K562 (cell line): ENCODE measurements around the gene MED16. TPM values are rescaled to one million over a fixed set of nuclear protein-coding genes. Genes with fewer than 3 reads are reported as not detected.

Experiments used
- ADNP ChIP-seq: fragments of 200-800 bp; sonication (Bioruptor generic); IDR thresholded peaks from 2 replicates; pipeline ENCODE4 v1.6.1; 2016; ENCODE audit warnings: missing genetic modification characterization, missing compliant biosample characterization
- ATF3 ChIP-seq, 2 experiments: fragments of 450-650 bp in 1 of 2; sonication (generic) in 1 of 2; formaldehyde crosslinking in 1 of 2; IDR thresholded peaks in 1 of 2; conservative IDR thresholded peaks in 1 of 2; 2 replicates each; pipeline versions ENCODE4 v1.6.1 to v1.8.1; 2016 to 2023; ENCODE audit warnings: mild to moderate bottlenecking in 2 of 2, moderate library complexity in 2 of 2, inconsistent platforms in 1 of 2, missing genetic modification reagents in 1 of 2
- CBX2 ChIP-seq: fragments of 200-600 bp; sonication (generic); IDR thresholded peaks from one replicate; pipeline ENCODE4 v1.6.1; 2012; ENCODE audit warnings: mild to moderate bottlenecking, low read length, inconsistent platforms; ENCODE audit not compliant: insufficient read depth, poor library complexity, severe bottlenecking
- E2F6 ChIP-seq, 2 experiments: IDR thresholded peaks; 2 replicates each; pipeline ENCODE4 v1.6.1; 2011; ENCODE audit warnings: borderline replicate concordance in 1 of 2, control low read depth in 1 of 2, low read depth in 1 of 2, low read length in 1 of 2, mild to moderate bottlenecking in 1 of 2, mixed read lengths in 1 of 2, moderate library complexity in 1 of 2; ENCODE audit not compliant: insufficient read depth in 1 of 2, insufficient read length in 1 of 2, poor library complexity in 1 of 2, severe bottlenecking in 1 of 2; ENCODE audit errors: extremely low read depth in 1 of 2
- ELF4 ChIP-seq: fragments of 450-650 bp; formaldehyde crosslinking; IDR thresholded peaks from 2 replicates; pipeline ENCODE4 v1.4.0; 2022; ENCODE audit warnings: missing genetic modification characterization
- ETV5 ChIP-seq: sonication (generic); formaldehyde crosslinking; IDR thresholded peaks from 2 replicates; pipeline ENCODE4 v1.4.0; 2020; ENCODE audit warnings: low read depth, mild to moderate bottlenecking, missing genetic modification reagents
- FOXA1 ChIP-seq: fragments of 450-650 bp; IDR thresholded peaks from 2 replicates; pipeline ENCODE4 v1.6.1; 2016; ENCODE audit warnings: mild to moderate bottlenecking, borderline replicate concordance
- GATA2 ChIP-seq: sonication (generic); formaldehyde crosslinking; IDR thresholded peaks from 2 replicates; pipeline ENCODE4 v1.4.0; 2020; ENCODE audit warnings: mild to moderate bottlenecking, missing genetic modification reagents
- HMG20A ChIP-seq: fragments of 450-650 bp; formaldehyde crosslinking; conservative IDR thresholded peaks from 2 replicates; pipeline ENCODE4 v1.4.0; 2020; ENCODE audit warnings: mild to moderate bottlenecking, mixed read lengths
- JUN ChIP-seq, 2 experiments: sonication (generic) in 1 of 2; formaldehyde crosslinking in 1 of 2; IDR thresholded peaks; 2 replicates each; pipeline versions ENCODE4 v1.6.1 to v1.8.0; 2012 to 2022; ENCODE audit warnings: borderline replicate concordance in 2 of 2, mild to moderate bottlenecking in 2 of 2, improper control_type of control experiment in 1 of 2, low read depth in 1 of 2, low read length in 1 of 2, missing genetic modification reagents in 1 of 2
- KLF1 ChIP-seq: fragments of 450-650 bp; IDR thresholded peaks from 2 replicates; pipeline ENCODE4 v1.6.1; 2016; ENCODE audit warnings: missing genetic modification characterization, missing compliant biosample characterization
- MCM5 ChIP-seq: fragments of 450-650 bp; IDR thresholded peaks from 2 replicates; pipeline ENCODE4 v1.6.1; 2016; ENCODE audit warnings: low read depth
- MTA3 ChIP-seq: fragments of 450-650 bp; formaldehyde crosslinking; IDR thresholded peaks from 2 replicates; pipeline ENCODE4 v1.6.1; 2017; ENCODE audit warnings: mild to moderate bottlenecking, borderline replicate concordance
- NEUROD1 ChIP-seq: fragments of 150-350 bp; IDR thresholded peaks from 2 replicates; pipeline ENCODE4 v1.6.1; 2014; ENCODE audit warnings: borderline replicate concordance, low read length, low read depth; ENCODE audit not compliant: partially characterized antibody
- PHB ChIP-seq: fragments of 250-450 bp; sonication (Bioruptor Pico); IDR thresholded peaks from 2 replicates; pipeline ENCODE4 v1.5.0; 2021
- POLR2AphosphoS5 ChIP-seq: IDR thresholded peaks from 2 replicates; pipeline ENCODE4 v1.6.1; 2011; ENCODE audit warnings: mild to moderate bottlenecking, low read depth, low read length, moderate library complexity; ENCODE audit not compliant: control insufficient read depth, insufficient read depth
- POLR2G ChIP-seq: fragments of 200-400 bp; formaldehyde crosslinking; IDR thresholded peaks from 2 replicates; pipeline ENCODE4 v1.6.1; 2017; ENCODE audit warnings: low read depth, mild to moderate bottlenecking, antibody characterized with exemption, low read length, moderate library complexity
- RBFOX2 ChIP-seq: fragments of 200-400 bp; formaldehyde crosslinking; IDR thresholded peaks from 2 replicates; pipeline ENCODE4 v1.6.1; 2017; ENCODE audit warnings: low read depth, mild to moderate bottlenecking, low read length, moderate library complexity
- YBX1 ChIP-seq: fragments of 450-650 bp; IDR thresholded peaks from 2 replicates; pipeline ENCODE4 v1.7.1; 2016; ENCODE audit warnings: mild to moderate bottlenecking
- ZBTB1 ChIP-seq: sonication (generic); formaldehyde crosslinking; IDR thresholded peaks from 2 replicates; pipeline ENCODE4 v1.8.1; 2023; ENCODE audit warnings: missing genetic modification reagents, low read depth, mild to moderate bottlenecking, borderline replicate concordance
- ZNF143 ChIP-seq: sonication (generic); formaldehyde crosslinking; IDR thresholded peaks from 2 replicates; pipeline ENCODE4 v1.9.0; 2022; ENCODE audit warnings: mild to moderate bottlenecking, missing genetic modification reagents
- polyA plus RNA-seq, 8 experiments: library from polyadenylated mRNA; depleted of rRNA in 4 of 8; stranded (reverse) in 5 of 8; unstranded in 3 of 8; fragments of >200 nt; fragmentation: Nextera tagmentation in 2 of 8; fragmentation: Illumina TruSeq in 1 of 8; extraction: Ambion mirVana in 2 of 8; extraction: Trizol in 1 of 8; gene quantifications; 2 replicates each; pipeline versions ENCODE4 v1.2.1 to v1.2.3, GENCODE V29; 2011 to 2014; ENCODE audit warnings: inconsistent platforms in 1 of 8, missing spikeins in 1 of 8
- total RNA-seq, 7 experiments: library from RNA; depleted of rRNA in 6 of 7; stranded (reverse); fragments of >200 nt in 6 of 7; fragmentation: Illumina TruSeq in 2 of 7; extraction: Trizol in 2 of 7; gene quantifications; 2 replicates each; pipeline versions ENCODE4 v1.2.1 to v1.2.3, GENCODE V29; 2011 to 2021; ENCODE audit warnings: low replicate concordance in 1 of 7

Gene MED16
- total and polyA plus RNA-seq, 9 of the 15 experiments (the other 6 are each of a cell fraction or from before 2014, with no cell fraction given), result 0.89 to 59.9 (median 8.6) TPM

- TF ChIP-seq PHB (CRISPR knock-in tag) (no peak), ZBTB1 (peak; percentile 75; the same call in 1 of the 2 replicates), E2F6 (IDR thresholded peaks at IDR 0.05; ENCODE audit: borderline replicate concordance in 1 of 2, extremely low read depth in 1 of 2, insufficient read depth in 1 of 2, insufficient read length in 1 of 2, low read depth in 1 of 2, low read length in 1 of 2, poor library complexity in 1 of 2, severe bottlenecking in 1 of 2) (peak; percentile 63 to 77), GATA2 (CRISPR knock-in tag) (no peak), POLR2AphosphoS5 (peak; percentile 27; the same call in 1 of the 2 replicates), MCM5 (no peak), RBFOX2 (peak; percentile 71), MTA3 (0 out of 2 replicates have a peak, but pooled peaks have one; percentile 60), FOXA1 (no peak), POLR2G (peak; percentile 77), JUN (IDR thresholded peaks at IDR 0.05; ENCODE audit: borderline replicate concordance, low read depth, low read length) (no peak), JUN (CRISPR knock-in tag; IDR thresholded peaks at IDR 0.05; ENCODE audit: borderline replicate concordance) (0 out of 2 replicates have a peak, but pooled peaks have one; percentile 40), ADNP (tag) (no peak), YBX1 (no peak), NEUROD1 (no peak), ATF3 (IDR thresholded peaks at IDR 0.05) (no peak), ATF3 (CRISPR knock-in tag; conservative IDR thresholded peaks at IDR 0.05) (no peak), ZNF143 (no peak), ETV5 (CRISPR knock-in tag) (no peak), CBX2 (no peak), ELF4 (CRISPR knock-in tag) (no peak), KLF1 (tag) (no peak), HMG20A (CRISPR knock-in tag) (no peak)
Observed at GRCh38 chr19:862581-863314, 30.2 kb downstream of the MED16 start (continued).
